Fibroblast of villous mesenchyme (primary cell): Measurements from ENCODE around the gene U2SURP. TPM values are rescaled to one million over a fixed set of nuclear protein-coding genes. Genes with fewer than 3 reads are reported as not detected.

Experiments
- small RNA-seq: library from RNA; depleted of rRNA; stranded (forward); fragments of <200 nt; gene quantifications from one replicate; pipeline ENCODE3, GENCODE V24; 2012
- total RNA-seq: library from RNA; depleted of rRNA; stranded (reverse); fragments of >200 nt; gene quantifications from 2 replicates; pipeline ENCODE4 v1.2.3, GENCODE V29; 2012

U2SURP gene
- total RNA-seq, 1 donor, result 86.4 TPM

Small RNAs within 50 kb of the gene (small RNA-seq; reads per million reads assigned to genes)
- not detected for gene AC021074.2

Other genes starting within 250 kb of the U2SURP start
- gene PCOLCE2, start 112.5 kb upstream of the U2SURP start, total RNA-seq, result under 0.01 TPM in 1 of 2 replicates, not detected in the other
- not detected in 2 replicates for gene PAQR9, start 37.9 kb upstream of the U2SURP start, total RNA-seq
- gene CHST2, start 118.2 kb downstream of the U2SURP start, total RNA-seq, result 22.5 and 40.2 TPM in 2 replicates